BJ (cell line): ENCODE data around the gene KLRD1. TPM values are rescaled to one million over a fixed set of nuclear protein-coding genes. Genes with fewer than 3 reads are reported as not detected.
"Not testable (repeated sequence)": the region's sequence is repeated elsewhere in the genome, so short reads cannot be mapped to it uniquely, and the experiment has no call there.

ENCODE experiments used
- CTCF ChIA-PET: fragments of 350-600 bp; formaldehyde crosslinking; extraction: SDS; loops from one replicate; lab custom pipeline; 2021; ENCODE audit warnings: antibody characterized with exemption, inconsistent platforms; lab: Yijun Ruan, JAX
- POLR2A ChIA-PET: fragments of 300-600 bp; sonication (Branson Sonifier 250); formaldehyde crosslinking; extraction: SDS; loops from one replicate; lab custom pipeline; 2021; ENCODE audit warnings: antibody characterized with exemption; lab: Charles Lee
- DNase-seq: peaks from one replicate; pipeline ENCODE4 v3.0.0-alpha.2; 2011; ENCODE audit warnings: low read depth
- H3K27me3 ChIP-seq: 2 replicates; pipeline ENCODE4 v1.6.0; 2011; ENCODE audit warnings: low read length; ENCODE audit not compliant: control insufficient read depth, insufficient read depth
- H3K36me3 ChIP-seq: 2 replicates; pipeline ENCODE4 v1.5.1; 2011; ENCODE audit warnings: low read length; ENCODE audit not compliant: control insufficient read depth, insufficient read depth
- H3K4me3 ChIP-seq: 2 replicates; pipeline ENCODE4 v1.5.1; 2011; ENCODE audit warnings: low read depth, mild to moderate bottlenecking, control low read depth, low read length
- CTCF ChIP-seq: IDR thresholded peaks from 2 replicates; pipeline ENCODE4 v1.5.1; 2011; ENCODE audit warnings: low read depth, mild to moderate bottlenecking, control low read depth, inconsistent platforms, low read length, moderate library complexity; ENCODE audit not compliant: insufficient read depth
- polyA plus RNA-seq: library from polyadenylated mRNA; depleted of rRNA; stranded (reverse); fragments of >200 nt; gene quantifications from 2 replicates; pipeline ENCODE4 v1.2.3, GENCODE V29; 2011

The KLRD1 gene
- polyA plus RNA-seq, 1 experiment: 0.13 TPM

GRCh38 chr12:10364815-10365622 is 57.3 kb downstream of the KLRD1 start:
- Histone ChIP-seq H3K4me3 (peak overlapping the region; percentile 49), H3K27me3 (no peaks in the 10 kb centered on the region), H3K36me3 (no peaks in the 10 kb centered on the region)
- TF ChIP-seq CTCF: no peak
- no peak for DNase-seq
- ChIA-PET CTCF (interaction anchor here (0.6 to 2.6 kb wide), 9 partner anchors 10 to 385 kb away, joined by 3 to 9 read pairs (median 3); no protein-coding TSS in a partner anchor), POLR2A (interaction anchor here (0.6 kb wide), 4 partner anchors 22 to 333 kb away, joined by 3 to 7 read pairs (median 4); no protein-coding TSS in a partner anchor)

- no peaks in the 10 kb centered on the region for H3K27me3 ChIP-seq
- peak; percentile 32; the same call in 1 of the 2 replicates for TF ChIP-seq CTCF
- H3K4me3 ChIP-seq: no peak overlapping the region
- ChIA-PET POLR2A (no interaction called here), CTCF (interaction anchor here (0.6 to 2.6 kb wide), 13 partner anchors 9 to 413 kb away, joined by 3 to 9 read pairs (median 3); no protein-coding TSS in a partner anchor)
- no peaks in the 10 kb centered on the region for H3K36me3 ChIP-seq
- DNase-seq: no peak
These were observed 58.2 kb downstream of the KLRD1 start for GRCh38 chr12:10365696-10366405.

GRCh38 chr12:10366875-10367274 is 59.2 kb downstream of the KLRD1 start:
- H3K27me3 ChIP-seq: no peaks in the 10 kb centered on the region
- ChIA-PET POLR2A (no interaction called here), CTCF (interaction anchor here (0.6 to 2.6 kb wide), 13 partner anchors 9 to 384 kb away, joined by 3 to 9 read pairs (median 3); no protein-coding TSS in a partner anchor)
- no peak overlapping the region for H3K4me3 ChIP-seq
- no peaks in the 10 kb centered on the region for H3K36me3 ChIP-seq
- TF ChIP-seq CTCF: peak; percentile 23; the same call in 1 of the 2 replicates
- no peak for DNase-seq

GRCh38 chr12:10367714-10368113 is 60.0 kb downstream of the KLRD1 start:
- DNase-seq, POLR2A ChIA-PET: not testable (repeated sequence)
- CTCF ChIA-PET: interaction anchor here (0.9 to 2.1 kb wide), 2 partner anchors 15 to 22 kb away, joined by 3 to 7 read pairs; no protein-coding TSS in a partner anchor

GRCh38 chr12:10368206-10369171 is 60.8 kb downstream of the KLRD1 start:
- H3K27me3 ChIP-seq: no peaks in the 10 kb centered on the region
- CTCF ChIA-PET: no interaction called here

More at GRCh38 chr12:10367714-10368113, 60.0 kb downstream of the KLRD1 start:
- not testable (repeated sequence) for H3K4me3 ChIP-seq, H3K27me3 ChIP-seq, H3K36me3 ChIP-seq

More at GRCh38 chr12:10368206-10369171, 60.8 kb downstream of the KLRD1 start:
- POLR2A ChIA-PET: no interaction called here
- DNase-seq: no peak
- TF ChIP-seq CTCF: no peak
- Histone ChIP-seq H3K4me3 (no peak overlapping the region), H3K36me3 (no peaks in the 10 kb centered on the region)
